Progenitor cell of endocrine pancreas (in vitro differentiated cells): Measurements from ENCODE around the gene UCN. TPM values are rescaled to one million over a fixed set of nuclear protein-coding genes. Genes with fewer than 3 reads are reported as not detected.

Source experiments
- DNase-seq: peaks from one replicate; pipeline ENCODE4 v3.0.0; 2021; ENCODE audit warnings: low spot score; ENCODE audit not compliant: unreplicated experiment
- H3K27ac Mint-ChIP-seq: 2 replicates; pipeline ENCODE4 v1.8.0; 2021; ENCODE audit warnings: mild to moderate bottlenecking, moderate library complexity, mixed read lengths
- H3K27me3 Mint-ChIP-seq: 2 replicates; pipeline ENCODE4 v1.8.0; 2021; ENCODE audit warnings: mixed read lengths
- H3K36me3 Mint-ChIP-seq: 2 replicates; pipeline ENCODE4 v1.8.0; 2022; ENCODE audit warnings: mixed read lengths; ENCODE audit not compliant: insufficient read depth
- H3K4me1 Mint-ChIP-seq: 2 replicates; pipeline ENCODE4 v1.8.0; 2021; ENCODE audit warnings: low read depth, mixed read lengths
- H3K4me3 Mint-ChIP-seq: 2 replicates; pipeline ENCODE4 v1.8.0; 2021; ENCODE audit warnings: low read depth, mild to moderate bottlenecking, moderate library complexity, mixed read lengths
- H3K9me3 Mint-ChIP-seq: 2 replicates; pipeline ENCODE4 v1.8.0; 2021; ENCODE audit warnings: low read depth, mixed read lengths
- total RNA-seq: library from RNA; stranded (reverse); gene quantifications from 2 replicates; pipeline ENCODE4 v1.2.1, GENCODE V29; 2021
- TF ChIP-seq, protein P1 (sequence below): fragments of 200-600 bp; sonication (generic); IDR thresholded peaks from one replicate; pipeline ENCODE4 v1.5.0; 2021; ENCODE audit warnings: antibody characterized with exemption, mild to moderate bottlenecking; ENCODE audit not compliant: unreplicated experiment

Gene UCN
- total RNA-seq, 1 donor from 2014 or later: 2.0 TPM

DNA sequence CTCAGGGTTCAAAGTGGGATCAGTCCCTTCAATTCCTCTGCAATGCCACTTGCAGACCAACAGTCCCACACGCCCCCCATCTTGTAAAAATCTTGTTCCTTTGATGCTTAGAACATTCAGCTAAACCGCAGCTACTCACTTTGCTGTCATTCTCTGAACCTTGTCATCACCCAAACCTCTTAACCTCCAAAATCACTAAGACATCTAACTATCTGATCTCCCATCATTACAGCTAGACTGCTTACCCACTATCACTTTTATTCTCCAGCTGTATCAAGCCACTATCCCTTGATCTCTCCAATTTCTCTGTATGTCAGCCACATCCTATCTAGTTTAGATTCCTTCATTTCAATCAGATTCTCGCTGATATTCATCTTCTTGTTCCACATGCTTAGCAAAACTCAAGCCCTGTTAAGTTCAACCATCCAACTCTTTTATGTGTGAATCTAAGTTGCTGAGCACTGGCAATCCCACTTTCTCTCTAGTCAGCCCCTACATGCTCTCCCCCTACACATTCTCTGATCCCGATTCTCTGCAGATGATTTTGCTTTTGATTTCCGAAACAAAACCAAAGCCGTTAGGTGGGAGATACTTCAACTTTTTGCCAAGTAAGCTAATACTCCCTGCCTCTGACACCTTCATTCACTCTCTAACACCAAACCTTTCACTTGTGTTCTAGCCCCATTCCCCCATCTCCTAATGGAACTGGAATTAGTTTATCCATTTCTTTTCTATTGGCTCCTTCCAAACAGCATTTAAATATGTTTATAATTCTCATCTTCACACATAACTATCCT lies 43.8 kb upstream of the UCN start:
- Mint-ChIP-seq H3K4me1 (peaks cover 14% of the 10 kb centered on the region), H3K9me3 (no peaks in the 10 kb centered on the region), H3K27me3 (no peaks in the 10 kb centered on the region), H3K36me3 (peaks cover 3% of the 10 kb centered on the region), H3K4me3 (no peak overlapping the region), H3K27ac (peak overlapping the region; percentile 41)
- TF ChIP-seq, protein P1, sequence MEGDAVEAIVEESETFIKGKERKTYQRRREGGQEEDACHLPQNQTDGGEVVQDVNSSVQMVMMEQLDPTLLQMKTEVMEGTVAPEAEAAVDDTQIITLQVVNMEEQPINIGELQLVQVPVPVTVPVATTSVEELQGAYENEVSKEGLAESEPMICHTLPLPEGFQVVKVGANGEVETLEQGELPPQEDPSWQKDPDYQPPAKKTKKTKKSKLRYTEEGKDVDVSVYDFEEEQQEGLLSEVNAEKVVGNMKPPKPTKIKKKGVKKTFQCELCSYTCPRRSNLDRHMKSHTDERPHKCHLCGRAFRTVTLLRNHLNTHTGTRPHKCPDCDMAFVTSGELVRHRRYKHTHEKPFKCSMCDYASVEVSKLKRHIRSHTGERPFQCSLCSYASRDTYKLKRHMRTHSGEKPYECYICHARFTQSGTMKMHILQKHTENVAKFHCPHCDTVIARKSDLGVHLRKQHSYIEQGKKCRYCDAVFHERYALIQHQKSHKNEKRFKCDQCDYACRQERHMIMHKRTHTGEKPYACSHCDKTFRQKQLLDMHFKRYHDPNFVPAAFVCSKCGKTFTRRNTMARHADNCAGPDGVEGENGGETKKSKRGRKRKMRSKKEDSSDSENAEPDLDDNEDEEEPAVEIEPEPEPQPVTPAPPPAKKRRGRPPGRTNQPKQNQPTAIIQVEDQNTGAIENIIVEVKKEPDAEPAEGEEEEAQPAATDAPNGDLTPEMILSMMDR: no peak
- DNase-seq: no peak

DNA sequence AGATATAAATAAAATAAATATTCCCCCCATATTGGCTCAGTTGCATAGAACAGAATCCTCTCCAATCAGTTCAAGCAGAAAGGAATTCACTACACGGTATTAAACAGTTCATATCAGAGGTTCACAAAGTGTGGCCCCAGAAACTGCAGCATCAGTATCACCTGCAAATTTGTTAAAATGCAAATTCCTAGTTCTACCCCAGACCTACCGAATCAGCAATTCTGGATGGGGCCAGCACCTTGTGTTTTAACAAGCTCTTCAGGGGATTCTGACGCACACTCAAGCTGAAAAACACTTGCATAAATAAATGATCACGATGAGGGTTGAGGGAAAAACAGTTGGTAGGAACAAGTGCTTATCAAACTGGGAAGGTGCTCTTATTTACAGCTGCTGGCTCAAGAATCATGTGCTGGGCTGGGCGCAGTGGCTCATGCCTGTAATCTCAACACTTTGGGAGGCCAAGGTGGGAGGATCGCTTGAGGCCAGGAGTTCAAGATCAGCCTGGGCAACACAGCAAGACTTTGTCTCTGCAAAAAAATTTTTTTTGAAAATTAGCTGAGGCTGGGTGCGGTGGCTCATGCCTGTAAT lies 42.0 kb upstream of the UCN start:
- Mint-ChIP-seq H3K27me3 (no peaks in the 10 kb centered on the region), H3K9me3 (no peaks in the 10 kb centered on the region), H3K27ac (no peak overlapping the region), H3K36me3 (peaks cover 3% of the 10 kb centered on the region), H3K4me1 (peaks cover 8% of the 10 kb centered on the region), H3K4me3 (no peak overlapping the region)
- DNase-seq: no peak
- TF ChIP-seq, protein P1: no peak

DNA sequence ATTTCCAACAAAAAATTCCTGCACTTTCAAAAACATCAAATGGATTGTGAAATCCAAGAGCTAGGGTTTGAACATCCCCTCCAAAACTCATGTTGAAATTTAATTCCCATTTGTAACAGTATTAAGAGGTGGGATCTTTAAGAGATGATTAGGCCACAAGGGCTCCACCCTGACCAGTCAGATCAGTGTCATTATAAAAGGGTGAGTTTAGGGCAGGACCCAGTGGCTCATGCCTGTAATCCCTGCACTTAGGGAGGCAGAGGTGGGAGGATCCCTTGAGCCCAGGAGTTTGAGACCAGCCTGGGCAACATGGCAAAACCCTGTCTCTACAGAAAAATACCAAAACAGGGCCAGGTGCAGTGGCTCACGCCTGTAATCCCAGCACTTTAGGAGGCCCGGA lies 39.4 kb upstream of the UCN start:
- H3K4me1 Mint-ChIP-seq: no peaks in the 10 kb centered on the region
- no peak overlapping the region for H3K4me3 Mint-ChIP-seq
- H3K27me3 Mint-ChIP-seq: no peaks in the 10 kb centered on the region
- H3K36me3 Mint-ChIP-seq: peaks cover 5% of the 10 kb centered on the region
- TF ChIP-seq, protein P1: no peak
- no peak overlapping the region for H3K27ac Mint-ChIP-seq
- no peak for DNase-seq
- no peaks in the 10 kb centered on the region for H3K9me3 Mint-ChIP-seq

DNA sequence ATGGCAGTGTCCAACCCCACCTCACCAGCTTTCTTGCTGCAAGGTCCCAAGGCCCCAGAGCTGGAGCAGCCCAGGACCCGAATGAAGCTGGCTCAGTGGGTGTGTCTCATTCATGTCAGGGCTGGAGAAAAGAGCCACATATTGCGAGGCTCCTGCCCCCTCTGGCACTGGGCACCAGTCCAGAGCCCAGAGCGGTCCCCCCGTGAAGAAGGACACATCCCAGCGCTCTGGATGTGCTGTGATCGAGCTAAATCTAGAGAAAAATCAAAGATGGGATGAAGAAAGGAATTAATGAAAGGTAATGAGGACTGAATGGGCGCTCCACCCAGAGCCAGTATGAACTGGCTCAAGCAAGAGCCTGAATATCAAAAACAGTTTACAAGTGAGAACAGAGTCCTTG lies 27.9 kb upstream of the UCN start:
- Mint-ChIP-seq H3K9me3 (no peaks in the 10 kb centered on the region), H3K27ac (no peak overlapping the region), H3K27me3 (no peaks in the 10 kb centered on the region), H3K36me3 (peaks cover 27% of the 10 kb centered on the region), H3K4me3 (no peak overlapping the region), H3K4me1 (no peaks in the 10 kb centered on the region)
- no peak for DNase-seq
- TF ChIP-seq, protein P1: no peak

DNA sequence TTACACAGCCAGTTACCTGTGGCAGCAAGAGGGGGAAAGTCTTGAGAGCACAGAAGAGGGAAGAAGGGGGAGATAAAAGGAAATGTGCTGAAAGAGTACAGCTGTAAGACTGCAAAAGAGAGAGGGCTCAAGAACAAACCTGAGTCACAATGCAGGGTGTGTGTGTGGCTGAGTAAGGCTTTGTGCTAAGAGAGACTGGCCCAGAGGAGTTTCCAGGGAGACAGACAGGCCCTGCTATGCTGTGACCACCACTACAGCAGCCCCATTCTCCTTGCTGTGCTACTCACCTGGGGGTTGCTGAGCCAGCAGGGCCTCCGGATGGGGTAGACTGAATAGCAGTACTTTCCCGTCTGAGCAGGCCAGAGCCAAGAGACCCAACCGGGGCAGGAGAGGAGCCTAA lies 27.1 kb upstream of the UCN start:
- H3K9me3 Mint-ChIP-seq: no peaks in the 10 kb centered on the region
- no peaks in the 10 kb centered on the region for H3K4me1 Mint-ChIP-seq
- TF ChIP-seq, protein P1: no peak
- no peak overlapping the region for H3K27ac Mint-ChIP-seq
- no peak for DNase-seq
- H3K4me3 Mint-ChIP-seq: no peak overlapping the region
- H3K27me3 Mint-ChIP-seq: no peaks in the 10 kb centered on the region
- H3K36me3 Mint-ChIP-seq: peaks cover 24% of the 10 kb centered on the region
